NCI-H345 treated with DMSO at 0.1 percent for 48 hours (cell line): Measurements from ENCODE around the gene EIF5B.
"Not testable (repeated sequence)": the region's sequence is repeated elsewhere in the genome, so short reads cannot be mapped to it uniquely, and the experiment has no call there.

Experiments
- DNase-seq: peaks from one replicate; lab custom pipeline; 2025; ENCODE audit not compliant: unreplicated experiment; lab: John Stamatoyannopoulos, UW

EIF5B gene

DNA sequence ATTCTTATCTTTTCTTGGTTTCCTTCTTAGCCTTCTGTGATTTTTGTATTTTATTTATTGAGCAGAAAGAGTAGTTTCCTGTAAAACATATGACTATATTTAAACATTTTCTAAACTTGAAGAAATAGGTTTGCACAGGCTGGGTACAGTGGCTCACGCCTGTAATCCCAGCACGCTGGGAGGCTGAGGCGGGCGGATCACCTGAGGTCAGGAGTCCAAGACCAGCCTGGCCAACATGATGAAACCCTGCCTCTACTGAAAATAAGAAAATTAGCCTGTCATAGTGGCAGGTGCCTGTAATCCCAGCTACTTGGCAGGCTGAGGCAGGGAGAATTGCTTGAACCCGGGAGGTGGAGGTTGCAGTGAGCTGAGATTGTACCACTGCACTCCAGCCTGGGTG lies 31.7 kb downstream of the EIF5B start:
- not testable (repeated sequence) for DNase-seq

DNA sequence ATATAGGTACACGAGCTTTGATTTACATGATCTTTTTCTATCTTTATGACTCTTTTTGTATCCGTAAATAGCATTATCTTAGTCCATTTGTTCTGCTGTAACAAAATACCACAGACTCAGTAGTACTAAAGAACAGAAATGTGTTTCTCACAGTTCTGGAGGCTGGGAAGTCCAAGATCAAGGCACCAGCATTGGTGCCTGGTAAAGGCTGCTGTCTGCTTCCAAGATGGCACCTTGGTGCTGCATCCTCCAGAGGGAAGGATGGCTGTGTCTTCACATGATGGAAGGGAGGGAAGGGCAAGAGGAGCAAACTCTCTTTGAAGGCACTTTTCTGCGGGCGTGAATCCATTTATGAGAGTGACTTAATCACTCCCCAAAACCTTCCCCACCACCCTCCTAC lies 36.0 kb downstream of the EIF5B start:
- DNase-seq = no peak

GRCh38 chr2:99374747-99375146 lies 37.6 kb downstream of the EIF5B start:
- DNase-seq = no peak

DNA sequence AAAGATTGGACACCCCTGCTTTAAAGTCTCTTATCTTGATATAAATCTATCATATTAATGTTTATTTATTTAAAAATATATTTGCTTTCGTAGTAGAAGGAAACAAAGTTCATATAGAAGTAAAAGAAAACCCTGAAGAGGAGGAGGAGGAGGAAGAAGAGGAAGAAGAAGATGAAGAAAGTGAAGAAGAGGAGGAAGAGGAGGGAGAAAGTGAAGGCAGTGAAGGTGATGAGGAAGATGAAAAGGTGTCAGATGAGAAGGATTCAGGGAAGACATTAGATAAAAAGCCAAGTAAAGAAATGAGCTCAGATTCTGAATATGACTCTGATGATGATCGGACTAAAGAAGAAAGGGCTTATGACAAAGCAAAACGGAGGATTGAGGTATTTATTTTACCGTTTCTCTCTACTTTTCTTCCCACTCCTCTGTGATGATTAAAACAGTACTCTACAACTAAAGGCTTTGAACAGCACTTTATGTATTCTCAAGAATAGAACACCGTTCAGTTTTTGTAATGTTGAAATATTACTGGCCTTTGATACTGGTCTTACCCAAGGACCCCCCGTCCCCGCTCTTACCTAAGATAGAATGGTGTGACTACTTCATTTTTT lies 39.2 kb downstream of the EIF5B start:
- no peak for DNase-seq

DNA sequence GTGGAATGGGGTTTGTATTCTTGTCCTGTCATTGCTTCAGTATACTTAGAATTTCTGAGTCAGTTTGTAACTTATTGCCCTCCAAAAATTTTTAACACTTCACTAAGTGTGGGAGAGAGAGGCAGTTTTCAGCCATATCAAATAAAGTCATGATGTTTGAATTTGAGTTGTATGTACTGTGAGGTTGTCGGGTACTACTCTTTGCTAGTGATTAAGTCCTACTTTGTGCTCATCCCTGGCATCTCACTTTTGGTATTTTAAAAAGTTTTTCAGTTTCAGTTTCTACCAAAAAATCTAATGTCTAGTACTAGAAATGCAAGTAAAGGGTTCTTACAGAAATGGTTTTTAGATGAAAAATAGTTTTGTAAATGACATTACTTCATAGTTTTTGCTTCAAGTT lies 40.7 kb downstream of the EIF5B start:
- no peak for DNase-seq

- no peak for DNase-seq
Observed at GRCh38 chr2:99380376-99381010, 43.3 kb downstream of the EIF5B start.

DNA sequence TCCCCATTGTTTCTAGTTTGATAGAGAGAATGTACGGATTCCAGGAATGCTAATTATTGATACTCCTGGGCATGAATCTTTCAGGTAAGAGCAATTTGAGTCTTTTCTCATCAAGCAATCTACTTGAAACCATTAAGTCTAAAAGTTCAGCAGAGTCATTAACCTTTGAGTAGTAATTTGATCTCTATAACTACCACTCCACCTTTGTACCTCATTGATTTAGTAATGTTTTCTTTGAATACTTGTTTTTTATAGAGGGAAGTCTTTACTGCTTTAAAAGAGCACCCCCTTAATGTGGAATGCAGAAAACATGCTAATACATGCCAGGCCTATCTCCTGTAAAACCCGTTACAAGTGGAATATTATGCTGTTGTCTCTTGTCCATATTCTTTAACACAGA lies 45.0 kb downstream of the EIF5B start:
- no peak for DNase-seq

- no peak for DNase-seq
Observed at GRCh38 chr2:99386011-99386410, 48.8 kb downstream of the EIF5B start.

DNA sequence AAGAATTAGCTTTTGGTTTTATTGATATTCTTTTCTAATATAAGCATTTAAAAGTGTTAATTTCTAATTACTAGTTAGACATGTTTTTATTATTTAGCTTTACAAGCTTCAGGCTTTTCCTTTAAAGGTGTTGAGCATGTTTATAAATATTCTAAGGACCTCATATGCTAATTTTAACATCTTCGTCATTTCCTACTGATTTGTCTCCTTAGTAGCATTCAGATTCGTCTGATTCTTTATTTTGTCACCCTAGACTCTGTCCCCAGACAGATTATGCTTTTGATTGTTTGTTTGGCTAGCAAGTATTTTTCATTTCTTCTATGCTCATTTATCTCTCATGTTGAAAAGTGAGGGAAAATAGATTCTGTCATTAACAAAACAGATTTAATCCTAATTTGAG lies 51.7 kb downstream of the EIF5B start:
- no peak for DNase-seq

- no peak for DNase-seq
Observed at GRCh38 chr2:99389371-99389770, 52.2 kb downstream of the EIF5B start.

- no peak for DNase-seq
Observed at GRCh38 chr2:99389946-99390345, 52.8 kb downstream of the EIF5B start.

GRCh38 chr2:99395589-99396130 lies 58.5 kb downstream of the EIF5B start:
- no peak for DNase-seq

DNA sequence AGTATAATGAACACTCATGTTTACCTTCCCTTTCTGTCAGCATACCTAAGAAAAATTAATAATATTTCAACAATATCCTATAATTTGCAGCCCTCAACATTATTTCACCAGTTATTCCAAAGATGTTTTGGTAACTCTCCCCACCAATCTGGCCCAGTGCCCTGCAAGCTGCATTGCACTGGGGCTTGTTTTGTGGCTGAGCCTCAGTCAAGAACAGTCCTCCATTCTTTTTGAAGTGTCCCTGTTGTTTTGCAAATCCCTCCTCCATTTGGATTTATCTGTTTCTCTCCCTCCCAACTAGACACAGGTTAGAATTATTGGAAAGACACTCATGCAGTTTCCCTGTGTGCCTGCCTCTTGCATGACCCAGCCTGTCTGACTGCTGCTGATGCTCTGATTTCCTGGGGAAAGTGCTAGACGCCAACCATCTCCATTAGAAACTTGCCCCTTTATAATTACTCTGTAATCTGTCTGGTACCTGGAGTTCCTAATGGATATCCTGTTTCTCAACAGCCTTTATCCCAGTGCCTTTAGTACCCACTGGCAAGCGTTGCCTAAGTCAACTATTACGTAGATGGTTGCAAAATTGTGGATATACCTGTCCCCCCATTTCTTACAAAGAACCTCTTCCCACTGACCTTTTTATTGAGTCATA lies 60.2 kb downstream of the EIF5B start:
- peak; percentile 28 for DNase-seq

DNA sequence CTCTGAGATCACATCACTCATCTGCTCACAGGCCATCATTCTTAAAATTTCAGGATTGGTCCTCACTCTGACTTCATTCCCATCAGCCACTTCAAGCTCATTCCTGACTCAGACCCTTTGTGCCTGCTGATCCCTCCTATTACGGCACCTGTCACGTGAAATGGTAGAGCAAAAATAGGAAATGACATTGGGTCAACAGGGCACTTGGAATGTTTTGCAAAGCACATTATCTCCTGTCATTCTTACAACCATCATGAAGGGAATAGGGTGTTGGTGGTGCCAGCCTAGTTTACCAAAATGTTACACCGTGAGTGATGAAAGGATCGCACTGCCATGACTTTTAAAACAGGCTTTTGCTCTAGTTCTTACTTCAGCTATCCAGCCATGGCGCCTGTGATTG lies 61.1 kb downstream of the EIF5B start:
- no peak for DNase-seq

DNA sequence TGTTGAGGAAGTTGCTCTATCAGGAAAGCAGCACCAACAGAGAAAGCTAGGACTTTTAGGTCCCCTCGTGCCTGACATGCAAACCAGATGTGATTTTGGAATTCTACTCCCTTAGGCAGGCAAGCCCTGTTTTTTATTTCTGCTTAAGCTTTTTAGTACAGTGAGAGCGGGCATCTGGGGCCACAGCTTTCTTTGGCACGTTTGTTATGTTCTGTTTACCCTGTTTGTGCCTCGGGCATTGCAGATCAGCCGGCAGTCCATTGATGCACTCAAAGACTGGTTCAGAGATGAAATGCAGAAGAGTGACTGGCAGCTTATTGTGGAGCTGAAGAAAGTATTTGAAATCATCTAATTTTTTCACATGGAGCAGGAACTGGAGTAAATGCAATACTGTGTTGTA lies 61.9 kb downstream of the EIF5B start:
- no peak for DNase-seq

DNA sequence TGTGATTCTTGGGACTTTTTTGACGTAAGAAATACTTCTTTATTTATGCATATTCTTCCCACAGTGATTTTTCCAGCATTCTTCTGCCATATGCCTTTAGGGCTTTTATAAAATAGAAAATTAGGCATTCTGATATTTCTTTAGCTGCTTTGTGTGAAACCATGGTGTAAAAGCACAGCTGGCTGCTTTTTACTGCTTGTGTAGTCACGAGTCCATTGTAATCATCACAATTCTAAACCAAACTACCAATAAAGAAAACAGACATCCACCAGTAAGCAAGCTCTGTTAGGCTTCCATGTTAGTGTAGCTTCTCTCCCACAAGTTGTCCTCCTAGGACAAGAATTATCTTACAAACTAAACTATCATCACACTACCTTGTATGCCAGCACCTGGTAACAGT lies 62.6 kb downstream of the EIF5B start:
- DNase-seq = no peak

DNA sequence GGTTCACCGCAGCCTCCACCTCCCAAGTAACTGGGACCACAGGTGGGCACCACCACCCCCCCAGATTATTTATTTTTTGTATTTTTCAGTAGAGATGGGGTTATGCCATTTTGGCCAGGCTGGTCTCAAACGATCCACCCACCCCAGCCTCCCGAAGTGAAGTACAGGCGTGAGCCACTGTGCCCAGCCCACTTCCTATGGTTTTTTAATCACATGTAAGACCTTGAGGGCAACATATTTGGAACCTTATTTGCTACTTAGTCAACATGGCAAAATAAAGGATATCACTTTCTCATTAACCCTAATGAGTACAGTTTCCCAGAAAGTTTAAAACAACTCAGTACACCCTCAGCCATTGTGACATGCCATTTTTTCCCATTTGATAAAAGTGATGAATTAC lies 64.7 kb downstream of the EIF5B start:
- no peak for DNase-seq

- no peak for DNase-seq
Observed at GRCh38 chr2:99403084-99403483, 65.9 kb downstream of the EIF5B start.

- no peak for DNase-seq
Observed at GRCh38 chr2:99403524-99403923, 66.3 kb downstream of the EIF5B start.

- DNase-seq = no peak
Observed at GRCh38 chr2:99404039-99404796, 67.0 kb downstream of the EIF5B start.

DNA sequence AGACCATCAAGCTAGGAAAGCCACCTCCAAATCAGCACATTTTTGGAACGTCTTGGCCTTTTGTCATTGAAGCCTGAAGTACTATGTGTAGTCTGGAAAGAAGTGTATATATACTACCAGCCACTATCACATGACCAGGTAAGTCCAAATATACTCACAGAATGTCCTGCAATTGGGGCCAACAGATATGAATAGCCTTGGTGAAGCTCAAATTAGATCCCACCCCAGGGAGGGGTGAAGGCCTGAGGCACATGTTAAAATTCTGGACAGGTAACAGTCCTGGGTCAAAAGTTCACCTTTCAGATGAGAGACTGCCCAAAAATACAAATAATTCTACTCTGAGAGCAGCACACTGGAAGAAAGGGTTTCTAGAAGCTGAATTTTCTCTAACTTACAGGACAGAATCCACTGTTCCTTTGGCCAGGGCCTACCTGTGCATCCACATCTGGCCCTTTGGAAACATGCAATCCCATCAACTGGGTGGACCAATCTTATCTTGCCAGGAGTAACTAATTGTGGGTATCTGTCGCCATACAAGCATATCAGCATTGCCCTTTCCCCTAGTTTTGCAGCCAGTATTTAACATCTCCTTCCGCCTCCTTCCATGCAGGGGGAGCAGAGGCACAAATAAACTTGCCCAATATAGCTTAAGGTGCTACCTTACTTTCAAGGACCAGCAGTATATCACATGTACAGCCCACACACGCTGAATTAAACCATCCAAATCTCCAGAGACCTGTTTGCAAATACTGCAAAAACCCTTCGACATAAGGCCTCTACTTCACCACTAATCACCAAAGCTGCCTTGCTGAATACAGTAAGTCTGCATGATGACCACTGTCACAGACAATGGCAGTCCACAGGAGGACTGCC lies 67.8 kb downstream of the EIF5B start:
- no peak for DNase-seq
